ENCODE data around the gene COL4A5.
A peak's percentile ranks its signal among the peaks of the same experiment; 100 is the strongest.

- TF ChIP-seq CTCF (conservative IDR thresholded peaks at IDR 0.05; ENCODE audit: low read depth, low read length), result no peak
- TF ChIP-seq EZH2 (IDR thresholded peaks at IDR 0.05; ENCODE audit: borderline replicate concordance, low read depth, low read length, poor library complexity, severe bottlenecking), result peak; percentile 33
Observed at GRCh38 chrX:108439426-108439942, at the start of gene COL4A5.
